Osteoblast (primary cell): Measurements from ENCODE around the gene ATE1. TPM values are rescaled to one million over a fixed set of nuclear protein-coding genes. Genes with fewer than 3 reads are reported as not detected.

Experiments
- DNase-seq: peaks from one replicate; pipeline ENCODE4 v3.0.0; 2011; ENCODE audit warnings: low spot score, mixed read lengths; ENCODE audit not compliant: insufficient read length; ENCODE audit errors: missing footprints
- H2AFZ ChIP-seq: 2 replicates; pipeline ENCODE4 v1.6.0; 2011; ENCODE audit warnings: mild to moderate bottlenecking, low read length
- H3K27ac ChIP-seq: 2 replicates; pipeline ENCODE4 v1.5.1; 2011; ENCODE audit warnings: mild to moderate bottlenecking, low read depth, low read length, moderate library complexity
- H3K27me3 ChIP-seq: 2 replicates; pipeline ENCODE4 v1.6.0; 2012; ENCODE audit warnings: mild to moderate bottlenecking, control low read depth, inconsistent platforms, low read length, moderate library complexity; ENCODE audit not compliant: insufficient read depth
- H3K36me3 ChIP-seq: 2 replicates; pipeline ENCODE4 v1.5.1; 2011; ENCODE audit warnings: mild to moderate bottlenecking, low read length, control low read depth, moderate library complexity; ENCODE audit not compliant: insufficient read depth
- H3K4me1 ChIP-seq: 2 replicates; pipeline ENCODE4 v1.5.1; 2011; ENCODE audit warnings: mild to moderate bottlenecking, low read length, control low read depth, moderate library complexity; ENCODE audit not compliant: insufficient read depth
- H3K4me2 ChIP-seq: 2 replicates; pipeline ENCODE4 v1.6.0; 2011; ENCODE audit warnings: mild to moderate bottlenecking, low read length; ENCODE audit not compliant: insufficient read depth
- H3K4me3 ChIP-seq: fragments of 200-600 bp; sonication (generic); 3 replicates; pipeline ENCODE4 v1.5.1; 2012; ENCODE audit warnings: mild to moderate bottlenecking, low read length, inconsistent platforms; ENCODE audit not compliant: insufficient read depth
- H3K79me2 ChIP-seq: 2 replicates; pipeline ENCODE4 v1.6.0; 2012; ENCODE audit warnings: mild to moderate bottlenecking, low read length, control low read depth, inconsistent platforms; ENCODE audit not compliant: insufficient read depth
- H3K9me3 ChIP-seq: 2 replicates; pipeline ENCODE4 v1.5.1; 2011; ENCODE audit warnings: low read depth, low read length, control low read depth
- H4K20me1 ChIP-seq: 2 replicates; pipeline ENCODE4 v1.6.0; 2012; ENCODE audit warnings: mild to moderate bottlenecking, low read length, control low read depth; ENCODE audit not compliant: insufficient read depth
- CTCF ChIP-seq: IDR thresholded peaks from 2 replicates; pipeline ENCODE4 v1.5.1; 2011; ENCODE audit warnings: mild to moderate bottlenecking, low read depth, low read length, moderate library complexity; ENCODE audit errors: extremely low read depth
- total RNA-seq: library from RNA; depleted of rRNA; stranded (reverse); fragments of >200 nt; gene quantifications from 2 replicates; pipeline ENCODE4 v1.2.3, GENCODE V29; 2012

The ATE1 gene
- total RNA-seq, 1 donor, result 21.0 TPM

GRCh38 chr10:121870413-121870812, 57.4 kb downstream of the ATE1 start:
- Histone ChIP-seq H3K27ac (no peak overlapping the region), H3K4me3 (no peak overlapping the region), H3K4me2 (no peak overlapping the region), H3K9me3 (no peaks in the 10 kb centered on the region), H3K4me1 (no peaks in the 10 kb centered on the region), H4K20me1 (no peaks in the 10 kb centered on the region), H3K36me3 (peaks cover 3% of the 10 kb centered on the region), H2AFZ (no peak overlapping the region), H3K27me3 (no peaks in the 10 kb centered on the region), H3K79me2 (no peaks in the 10 kb centered on the region)
- TF ChIP-seq CTCF, result no peak
- no peak for DNase-seq

- no peak overlapping the region for H3K27ac ChIP-seq
- no peak overlapping the region for H3K4me3 ChIP-seq
- no peak overlapping the region for H2AFZ ChIP-seq
- H4K20me1 ChIP-seq, result no peaks in the 10 kb centered on the region
- no peak for DNase-seq
- TF ChIP-seq CTCF, result no peak
- H3K79me2 ChIP-seq, result no peaks in the 10 kb centered on the region
- H3K36me3 ChIP-seq, result peaks cover 6% of the 10 kb centered on the region
- H3K27me3 ChIP-seq, result no peaks in the 10 kb centered on the region
- H3K4me2 ChIP-seq, result no peak overlapping the region
- H3K9me3 ChIP-seq, result no peaks in the 10 kb centered on the region
- H3K4me1 ChIP-seq, result no peaks in the 10 kb centered on the region
These were observed 62.3 kb downstream of the ATE1 start for GRCh38 chr10:121865554-121865953.

GRCh38 chr10:121864653-121865052, 63.2 kb downstream of the ATE1 start:
- Histone ChIP-seq H3K79me2 (no peaks in the 10 kb centered on the region), H3K4me3 (no peak overlapping the region), H3K27ac (no peak overlapping the region), H3K4me1 (no peaks in the 10 kb centered on the region), H3K9me3 (no peaks in the 10 kb centered on the region), H2AFZ (no peak overlapping the region), H3K4me2 (no peak overlapping the region), H4K20me1 (no peaks in the 10 kb centered on the region), H3K27me3 (no peaks in the 10 kb centered on the region), H3K36me3 (peaks cover 6% of the 10 kb centered on the region)
- no peak for TF ChIP-seq CTCF
- DNase-seq, result no peak

GRCh38 chr10:121864168-121864567, 63.7 kb downstream of the ATE1 start:
- Histone ChIP-seq H3K36me3 (peaks cover 5% of the 10 kb centered on the region), H4K20me1 (no peaks in the 10 kb centered on the region), H3K9me3 (no peaks in the 10 kb centered on the region), H3K4me3 (no peak overlapping the region), H2AFZ (no peak overlapping the region), H3K27ac (no peak overlapping the region), H3K79me2 (no peaks in the 10 kb centered on the region), H3K4me1 (no peaks in the 10 kb centered on the region), H3K4me2 (no peak overlapping the region), H3K27me3 (no peaks in the 10 kb centered on the region)
- DNase-seq, result no peak
- TF ChIP-seq CTCF, result no peak
